HCT116 (cell line): ENCODE data around the gene VPS35L. TPM values are rescaled to one million over a fixed set of nuclear protein-coding genes. Genes with fewer than 3 reads are reported as not detected.

Experiments
- ATAC-seq: fragments of 200-7000 bp; cut with Tn5 transposase; 2 replicates; pipeline ENCODE4 v1.9.1; 2020; ENCODE audit warnings: mild to moderate bottlenecking, moderate library complexity
- BruUV-seq: library from RNA; stranded (reverse); fragments of 400-500 nt; replicated peaks from 2 replicates; lab custom pipeline; 2021; lab: Mats Ljungman, UMichigan
- CTCF ChIA-PET: fragments of 300-600 bp; sonication (Branson Sonifier 250); formaldehyde crosslinking; loops from one replicate; lab custom pipeline; 2021; ENCODE audit warnings: antibody characterized with exemption; lab: Charles Lee
- POLR2A ChIA-PET: fragments of 300-600, 350-600 bp; sonication (Branson Sonifier 250); formaldehyde crosslinking; loops from one replicate; lab custom pipeline; 2021; ENCODE audit warnings: antibody characterized with exemption; lab: Charles Lee
- RAD21 ChIA-PET, 2 experiments: fragments of 300-600 bp; sonication (Branson Sonifier 250); formaldehyde crosslinking; loops; one replicate each; lab custom pipeline; 2023; ENCODE audit warnings: low total read pairs in 2 of 2; ENCODE audit not compliant: uncharacterized antibody in 2 of 2, unreplicated experiment in 2 of 2, low non-redundant PET in 1 of 2; lab: Charles Lee
- DNase-seq: peaks from one replicate; pipeline ENCODE4 v3.0.0-alpha.2; 2010; ENCODE audit warnings: low read depth, low spot score
- H2AFZ ChIP-seq: fragments of 200-600 bp; shearing (Covaris generic), sonication (generic); 2 replicates; pipeline ENCODE4 v1.6.1; 2017; ENCODE audit warnings: low read depth, mixed run types, mixed read lengths, antibody characterized with exemption, low read length; ENCODE audit not compliant: poor library complexity, severe bottlenecking
- H3K27ac ChIP-seq: 2 replicates; pipeline ENCODE4 v1.5.1; 2012; ENCODE audit warnings: low read depth, low read length
- H3K27me3 ChIP-seq: fragments of 200-600 bp; sonication (generic); 2 replicates; pipeline ENCODE4 v1.6.1; 2016; ENCODE audit warnings: mixed run types, low read length, mixed read lengths; ENCODE audit not compliant: insufficient read depth
- H3K36me3 ChIP-seq, 2 experiments: fragments of 200-500 bp in 1 of 2; fragments of 200-600 bp in 1 of 2; sonication (Bioruptor generic) in 1 of 2; sonication (generic) in 1 of 2; 2 replicates each; pipeline versions ENCODE4 v1.5.1 to v1.6.1; 2014 to 2016; ENCODE audit warnings: low read length in 2 of 2, inconsistent platforms in 1 of 2, mixed read lengths in 1 of 2, mixed run types in 1 of 2; ENCODE audit not compliant: insufficient read depth in 2 of 2, control insufficient read depth in 1 of 2
- H3K4me1 ChIP-seq, 2 experiments: fragments of 200-600 bp in 1 of 2; sonication (generic) in 1 of 2; 2 replicates each; pipeline versions ENCODE4 v1.5.1 to v1.6.1; 2012 to 2017; ENCODE audit warnings: low read length in 2 of 2, inconsistent platforms in 1 of 2, mild to moderate bottlenecking in 1 of 2, mixed read lengths in 1 of 2, mixed run types in 1 of 2, moderate library complexity in 1 of 2; ENCODE audit not compliant: insufficient read depth in 2 of 2, control insufficient read depth in 1 of 2
- H3K4me2 ChIP-seq: fragments of 200-600 bp; sonication (generic); 2 replicates; pipeline ENCODE4 v1.6.1; 2017; ENCODE audit warnings: mixed run types, low read length, mixed read lengths
- H3K4me3 ChIP-seq, 2 experiments: fragments of 200-600 bp in 1 of 2; sonication (generic) in 1 of 2; replicated peaks in 1 of 2; 2 replicates each; pipeline ENCODE4 v1.5.1; 2011 to 2016; ENCODE audit warnings: low read length in 2 of 2, control low read depth in 1 of 2, low read depth in 1 of 2, mild to moderate bottlenecking in 1 of 2, mixed read lengths in 1 of 2, mixed run types in 1 of 2
- H3K79me2 ChIP-seq: fragments of 200-600 bp; sonication (generic); 2 replicates; pipeline ENCODE4 v1.6.1; 2017; ENCODE audit warnings: mild to moderate bottlenecking, mixed run types, low read length, moderate library complexity, mixed read lengths; ENCODE audit not compliant: insufficient read depth
- H3K9ac ChIP-seq: fragments of 200-600 bp; sonication (generic); 2 replicates; pipeline ENCODE4 v1.6.1; 2016; ENCODE audit warnings: low read length, mixed read lengths
- H3K9me2 ChIP-seq: fragments of 200-600 bp; sonication (generic), shearing (Covaris generic); 2 replicates; pipeline ENCODE4 v1.6.1; 2017; ENCODE audit warnings: mixed run types, mild to moderate bottlenecking, moderate library complexity; ENCODE audit not compliant: insufficient read depth
- H3K9me3 ChIP-seq, 2 experiments: fragments of 200-500 bp in 1 of 2; fragments of 200-600 bp in 1 of 2; sonication (Bioruptor generic) in 1 of 2; sonication (generic) in 1 of 2; 2 replicates each; pipeline ENCODE4 v1.6.1; 2014 to 2017; ENCODE audit warnings: low read length in 2 of 2, mixed read lengths in 2 of 2, inconsistent platforms in 1 of 2, low read depth in 1 of 2, mild to moderate bottlenecking in 1 of 2, mixed run types in 1 of 2, moderate library complexity in 1 of 2; ENCODE audit not compliant: control insufficient read depth in 1 of 2, insufficient read depth in 1 of 2
- H4K20me1 ChIP-seq: fragments of 200-600 bp; sonication (generic), shearing (Covaris generic); 2 replicates; pipeline ENCODE4 v1.6.1; 2017; ENCODE audit warnings: mixed run types, mild to moderate bottlenecking, moderate library complexity; ENCODE audit not compliant: insufficient read depth
- CBX3 ChIP-seq: IDR thresholded peaks from 2 replicates; pipeline ENCODE4 v1.6.1; 2012; ENCODE audit warnings: low read depth
- EGR1 ChIP-seq: IDR thresholded peaks from 2 replicates; pipeline ENCODE4 v1.6.1; 2012; ENCODE audit warnings: low read depth
- ELF1 ChIP-seq: IDR thresholded peaks from 2 replicates; pipeline ENCODE4 v1.6.1; 2012; ENCODE audit warnings: low read depth, borderline replicate concordance
- EZH2 ChIP-seq: fragments of 200-600 bp; sonication (generic); IDR thresholded peaks from 2 replicates; pipeline ENCODE4 v1.6.1; 2017; ENCODE audit warnings: antibody characterized with exemption, mixed run types
- FOSL1 ChIP-seq: IDR thresholded peaks from 2 replicates; pipeline ENCODE4 v1.6.1; 2012; ENCODE audit warnings: low read depth
- JUND ChIP-seq: IDR thresholded peaks from 2 replicates; pipeline ENCODE4 v1.6.1; 2012
- POLR2A ChIP-seq: IDR thresholded peaks from 2 replicates; pipeline ENCODE4 v1.7.0; 2011; ENCODE audit warnings: borderline replicate concordance; ENCODE audit not compliant: insufficient read depth, insufficient read length; ENCODE audit errors: extremely low read depth
- POLR2AphosphoS5 ChIP-seq: IDR thresholded peaks from 2 replicates; pipeline ENCODE4 v1.6.1; 2011; ENCODE audit warnings: mild to moderate bottlenecking, low read depth, low read length, moderate library complexity
- RAD21 ChIP-seq: IDR thresholded peaks from 2 replicates; pipeline ENCODE4 v1.6.1; 2012; ENCODE audit warnings: low read depth, mild to moderate bottlenecking
- REST ChIP-seq: IDR thresholded peaks from 2 replicates; pipeline ENCODE4 v1.6.1; 2012; ENCODE audit warnings: low read depth
- SIN3A ChIP-seq: IDR thresholded peaks from 2 replicates; pipeline ENCODE4 v1.6.1; 2012; ENCODE audit warnings: low read depth
- SP1 ChIP-seq: IDR thresholded peaks from 2 replicates; pipeline ENCODE4 v1.6.1; 2012; ENCODE audit warnings: low read depth
- SRF ChIP-seq: IDR thresholded peaks from 2 replicates; pipeline ENCODE4 v1.6.1; 2012; ENCODE audit warnings: low read depth
- TCF7L2 ChIP-seq: IDR thresholded peaks from 2 replicates; pipeline ENCODE4 v1.7.0; 2011; ENCODE audit warnings: borderline replicate concordance, inconsistent platforms; ENCODE audit not compliant: insufficient read depth, insufficient read length; ENCODE audit errors: extremely low read depth
- YY1 ChIP-seq: IDR thresholded peaks from 2 replicates; pipeline ENCODE4 v1.6.1; 2011; ENCODE audit warnings: low read length, low read depth, moderate library complexity, mild to moderate bottlenecking; ENCODE audit not compliant: insufficient replicate concordance; ENCODE audit errors: extremely low read depth
- ZFX ChIP-seq: fragments of 450-650 bp; IDR thresholded peaks from 2 replicates; pipeline ENCODE4 v1.6.1; 2017
- ZNF274 ChIP-seq: fragments of 200-500 bp; sonication (Bioruptor generic); IDR thresholded peaks from 2 replicates; pipeline ENCODE4 v1.6.1; 2014; ENCODE audit warnings: mild to moderate bottlenecking, low read depth, low read length, inconsistent platforms
- intact Hi-C: fragments of 100-400 bp; cut with micrococcal nuclease; formaldehyde crosslinking; loops from 2 replicates; pipeline ENCODE4 v1.10.0; 2022
- total RNA-seq: library from RNA; stranded (reverse); gene quantifications from one replicate; pipeline ENCODE4 v1.2.1, GENCODE V29; 2021; ENCODE audit not compliant: unreplicated experiment
- TF ChIP-seq, protein P1 (sequence below): IDR thresholded peaks from 2 replicates; pipeline ENCODE4 v1.6.1; 2012
- TF ChIP-seq, protein P2 (sequence below), 3 experiments: fragments of 200-600 bp in 1 of 3; sonication (generic) in 1 of 3; IDR thresholded peaks in 2 of 3; conservative IDR thresholded peaks in 1 of 3; 2 replicates each; pipeline ENCODE4 v1.5.1; 2012 to 2017; ENCODE audit warnings: low read depth in 2 of 3, low read length in 2 of 3, antibody characterized with exemption in 1 of 3, borderline replicate concordance in 1 of 3, control low read depth in 1 of 3, mild to moderate bottlenecking in 1 of 3, mixed read lengths in 1 of 3, mixed run types in 1 of 3, moderate library complexity in 1 of 3; ENCODE audit not compliant: insufficient read depth in 1 of 3
- TF ChIP-seq, protein P3 (sequence below): IDR thresholded peaks from 2 replicates; pipeline ENCODE4 v1.6.1; 2011; ENCODE audit warnings: mild to moderate bottlenecking, low read length, moderate library complexity; ENCODE audit not compliant: insufficient replicate concordance; ENCODE audit errors: extremely low read depth

VPS35L gene
- total RNA-seq, 1 experiment from 2014 or later, result 21.4 TPM

DNA sequence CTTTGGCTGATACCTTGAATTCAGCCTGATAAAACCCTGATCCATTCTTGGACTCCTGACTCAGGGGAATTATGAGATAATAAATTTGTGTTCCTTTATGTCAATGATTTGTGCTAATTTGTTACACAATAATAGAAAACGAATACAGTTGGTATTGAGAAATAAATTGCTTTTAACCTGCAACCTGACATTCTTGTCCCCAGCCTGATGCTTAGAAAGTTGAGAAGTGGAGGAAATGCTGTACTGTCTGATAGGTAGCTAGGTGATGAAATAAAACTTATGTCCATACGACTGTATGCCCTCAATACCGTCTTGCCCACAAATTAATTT lies 173.1 kb downstream of the VPS35L start:
- Histone ChIP-seq H3K27ac (no peak overlapping the region), H2AFZ (no peak overlapping the region), H3K79me2 (no peaks in the 10 kb centered on the region), H3K27me3 (no peaks in the 10 kb centered on the region), H4K20me1 (no peaks in the 10 kb centered on the region), H3K4me3 (no peak overlapping the region), H3K4me2 (no peak overlapping the region), H3K36me3 (0 out of 4 replicates have a peak, but pooled peaks cover 0 to under 1% of the 10 kb centered on the region in 2 experiments), H3K9me3 (no peaks in the 10 kb centered on the region), H3K4me1 (no peaks in the 10 kb centered on the region), H3K9ac (no peak overlapping the region), H3K9me2 (no peaks in the 10 kb centered on the region)
- ChIA-PET CTCF (no interaction called here), POLR2A (no interaction called here), RAD21 (no interaction called here)
- intact Hi-C loops, result no loop called here
- no peak for TF ChIP-seq FOSL1
- no peak for TF ChIP-seq JUND
- TF ChIP-seq, protein P1, sequence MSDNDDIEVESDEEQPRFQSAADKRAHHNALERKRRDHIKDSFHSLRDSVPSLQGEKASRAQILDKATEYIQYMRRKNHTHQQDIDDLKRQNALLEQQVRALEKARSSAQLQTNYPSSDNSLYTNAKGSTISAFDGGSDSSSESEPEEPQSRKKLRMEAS, result no peak
- no peak for TF ChIP-seq EZH2
- TF ChIP-seq, protein P2, sequence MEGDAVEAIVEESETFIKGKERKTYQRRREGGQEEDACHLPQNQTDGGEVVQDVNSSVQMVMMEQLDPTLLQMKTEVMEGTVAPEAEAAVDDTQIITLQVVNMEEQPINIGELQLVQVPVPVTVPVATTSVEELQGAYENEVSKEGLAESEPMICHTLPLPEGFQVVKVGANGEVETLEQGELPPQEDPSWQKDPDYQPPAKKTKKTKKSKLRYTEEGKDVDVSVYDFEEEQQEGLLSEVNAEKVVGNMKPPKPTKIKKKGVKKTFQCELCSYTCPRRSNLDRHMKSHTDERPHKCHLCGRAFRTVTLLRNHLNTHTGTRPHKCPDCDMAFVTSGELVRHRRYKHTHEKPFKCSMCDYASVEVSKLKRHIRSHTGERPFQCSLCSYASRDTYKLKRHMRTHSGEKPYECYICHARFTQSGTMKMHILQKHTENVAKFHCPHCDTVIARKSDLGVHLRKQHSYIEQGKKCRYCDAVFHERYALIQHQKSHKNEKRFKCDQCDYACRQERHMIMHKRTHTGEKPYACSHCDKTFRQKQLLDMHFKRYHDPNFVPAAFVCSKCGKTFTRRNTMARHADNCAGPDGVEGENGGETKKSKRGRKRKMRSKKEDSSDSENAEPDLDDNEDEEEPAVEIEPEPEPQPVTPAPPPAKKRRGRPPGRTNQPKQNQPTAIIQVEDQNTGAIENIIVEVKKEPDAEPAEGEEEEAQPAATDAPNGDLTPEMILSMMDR (IDR thresholded peaks at IDR 0.05 in 2 of 3, conservative IDR thresholded peaks at IDR 0.05 in 1 of 3; ENCODE audit: borderline replicate concordance in 1 of 3, insufficient read depth in 1 of 3, low read depth in 2 of 3, low read length in 2 of 3), result no peak
- no peak for TF ChIP-seq SIN3A
- TF ChIP-seq RAD21, result no peak
- TF ChIP-seq YY1, result no peak
- TF ChIP-seq TCF7L2, result no peak
- no peak for TF ChIP-seq ZFX
- no peak for TF ChIP-seq POLR2AphosphoS5
- TF ChIP-seq, protein P3, sequence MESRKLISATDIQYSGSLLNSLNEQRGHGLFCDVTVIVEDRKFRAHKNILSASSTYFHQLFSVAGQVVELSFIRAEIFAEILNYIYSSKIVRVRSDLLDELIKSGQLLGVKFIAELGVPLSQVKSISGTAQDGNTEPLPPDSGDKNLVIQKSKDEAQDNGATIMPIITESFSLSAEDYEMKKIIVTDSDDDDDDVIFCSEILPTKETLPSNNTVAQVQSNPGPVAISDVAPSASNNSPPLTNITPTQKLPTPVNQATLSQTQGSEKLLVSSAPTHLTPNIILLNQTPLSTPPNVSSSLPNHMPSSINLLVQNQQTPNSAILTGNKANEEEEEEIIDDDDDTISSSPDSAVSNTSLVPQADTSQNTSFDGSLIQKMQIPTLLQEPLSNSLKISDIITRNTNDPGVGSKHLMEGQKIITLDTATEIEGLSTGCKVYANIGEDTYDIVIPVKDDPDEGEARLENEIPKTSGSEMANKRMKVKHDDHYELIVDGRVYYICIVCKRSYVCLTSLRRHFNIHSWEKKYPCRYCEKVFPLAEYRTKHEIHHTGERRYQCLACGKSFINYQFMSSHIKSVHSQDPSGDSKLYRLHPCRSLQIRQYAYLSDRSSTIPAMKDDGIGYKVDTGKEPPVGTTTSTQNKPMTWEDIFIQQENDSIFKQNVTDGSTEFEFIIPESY, result no peak
- no peak for TF ChIP-seq EGR1
- no peak for TF ChIP-seq CBX3
- no peak for TF ChIP-seq SP1
- TF ChIP-seq SRF, result no peak
- TF ChIP-seq POLR2A, result no peak
- TF ChIP-seq ZNF274, result no peak
- no peak for TF ChIP-seq REST
- no peak for TF ChIP-seq ELF1
- no TSS peak for BruUV-seq
- DNase-seq, result no peak
- ATAC-seq, result no peak
